Kidney (tissue), 14 donors: ENCODE results near the gene CD79B. TPM values are rescaled to one million over a fixed set of nuclear protein-coding genes. Genes with fewer than 3 reads are reported as not detected.
"Not testable (repeated sequence)": the region's sequence is repeated elsewhere in the genome, so short reads cannot be mapped to it uniquely, and the experiment has no call there.

Experiments
- DNase-seq, 5 donors: peaks; one replicate each; pipeline ENCODE4 v3.0.0-alpha.2; 2013 to 2020
- FAIRE-seq: peaks from 2 replicates; lab custom pipeline; 2012; peaks lifted over from hg19 to GRCh38; lab: Jason Lieb, UNC
- H3K27ac ChIP-seq, 2 donors: one replicate each; pipeline ENCODE4 v1.7.0; 2013; ENCODE audit warnings: low read depth in 2 of 2, low read length in 2 of 2, inconsistent platforms in 1 of 2
- H3K27me3 ChIP-seq: one replicate; pipeline ENCODE4 v1.7.1; 2013; ENCODE audit warnings: low read length, inconsistent platforms; ENCODE audit not compliant: control insufficient read depth, insufficient read depth
- H3K36me3 ChIP-seq, 3 donors: one replicate each; pipeline versions ENCODE4 v1.7.0 to v1.7.1; 2013; ENCODE audit warnings: low read length in 3 of 3, control low read depth in 1 of 3, inconsistent platforms in 1 of 3; ENCODE audit not compliant: insufficient read depth in 3 of 3, control insufficient read depth in 2 of 3
- H3K4me1 ChIP-seq, 3 donors: one replicate each; pipeline versions ENCODE4 v1.7.0 to v1.7.1; 2013; ENCODE audit warnings: low read length in 3 of 3, inconsistent platforms in 1 of 3, low read depth in 1 of 3; ENCODE audit not compliant: control insufficient read depth in 2 of 3, insufficient read depth in 2 of 3
- H3K4me3 ChIP-seq, 3 donors: one replicate each; pipeline versions ENCODE4 v1.7.0 to v1.8.1; 2013; ENCODE audit warnings: low read length in 3 of 3, control low read depth in 1 of 3, inconsistent platforms in 1 of 3
- H3K9ac ChIP-seq, 3 donors: one replicate each; pipeline versions ENCODE4 v1.7.0 to v1.7.1; 2013; ENCODE audit warnings: low read length in 3 of 3, control low read depth in 1 of 3, inconsistent platforms in 1 of 3
- H3K9me3 ChIP-seq, 3 donors: one replicate each; pipeline versions ENCODE4 v1.7.0 to v1.7.1; 2013; ENCODE audit warnings: low read length in 3 of 3, control low read depth in 1 of 3, inconsistent platforms in 1 of 3; ENCODE audit not compliant: control insufficient read depth in 2 of 3, insufficient read depth in 1 of 3
- intact Hi-C: fragments of 100-400 bp; cut with DNase I; formaldehyde crosslinking; loops from one replicate; pipeline ENCODE4 v1.11.1; 2022
- polyA plus RNA-seq: library from polyadenylated mRNA; stranded (reverse); fragments of 350-450 nt; fragmentation: Illumina TruSeq; extraction: RNeasy Lipid Tissue Mini Kit (QIAGEN cat#74804); gene quantifications from one replicate; pipeline ENCODE4 v1.2.3, GENCODE V29; 2014; ENCODE audit warnings: low read depth, low replicate concordance; ENCODE audit not compliant: insufficient read depth
- total RNA-seq: library from RNA; stranded (reverse); fragmentation: NEBNext Ultra II Directional; extraction: Animal tissue kit (Norgen Biotek cat#: 25700); gene quantifications from one replicate; pipeline ENCODE4 v1.2.1, GENCODE V29; 2021
- TF ChIP-seq, protein P1 (sequence below): IDR thresholded peaks from 3 replicates; pipeline ENCODE4 v1.5.1; 2012; ENCODE audit warnings: mild to moderate bottlenecking, moderate library complexity, borderline replicate concordance; ENCODE audit not compliant: insufficient read depth; ENCODE audit errors: extremely low read depth
- donor health status: control.
- donor health status: control.
- donor health status: control.
- donor health status: control.
- donor health status: control.
- donor health status: DM: yes; HTN: yes; CAD: no.
- donor health status: Normal renal cell carcinoma (clear cell type).

The CD79B gene
- total and polyA plus RNA-seq, 2 donors from 2014 or later: 5.2 to 11.4 TPM

- H3K9me3 ChIP-seq, intact Hi-C loops, FAIRE-seq, H3K36me3 ChIP-seq, H3K4me3 ChIP-seq, H3K9ac ChIP-seq, H3K4me1 ChIP-seq, H3K27ac ChIP-seq, DNase-seq, H3K27me3 ChIP-seq: not testable (repeated sequence)
These were observed 35.4 kb downstream of the CD79B start, which contains the start of gene CSH1 for GRCh38 chr17:63896524-63897354. Gene CSH1, minus strand, starts transcription at chr17:63896574. Its CDS starts 63 bp downstream, at chr17:63896511.

DNA sequence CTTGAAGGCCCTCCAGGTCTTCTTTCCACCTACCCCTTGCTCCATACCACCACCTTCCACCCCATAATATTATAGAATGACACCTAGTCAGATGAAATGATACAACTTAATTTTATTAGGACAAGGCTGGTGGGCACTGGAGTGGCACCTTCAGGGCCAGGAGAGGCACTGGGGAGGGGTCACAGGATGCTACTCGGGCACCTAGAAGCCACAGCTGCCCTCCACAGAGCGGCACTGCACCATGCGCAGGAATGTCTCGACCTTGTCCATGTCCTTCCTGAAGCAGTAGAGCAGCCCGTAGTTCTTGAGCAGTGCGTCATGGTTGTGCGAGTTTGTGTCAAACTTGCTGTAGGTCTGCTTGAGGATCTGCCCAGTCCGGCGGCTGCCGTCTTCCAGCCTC is 37.3 kb downstream of the CD79B start:
- DNase-seq, FAIRE-seq, intact Hi-C loops: not testable (repeated sequence)

GRCh38 chr17:63894021-63894420 is 38.1 kb downstream of the CD79B start:
- H3K36me3 ChIP-seq, H3K27me3 ChIP-seq, H3K9me3 ChIP-seq, H3K9ac ChIP-seq, H3K4me3 ChIP-seq, FAIRE-seq, H3K4me1 ChIP-seq, H3K27ac ChIP-seq, DNase-seq, intact Hi-C loops: not testable (repeated sequence)

More for the DNA sequence above, 37.3 kb downstream of the CD79B start:
- not testable (repeated sequence) for H3K9me3 ChIP-seq, H3K9ac ChIP-seq, H3K4me1 ChIP-seq, H3K27me3 ChIP-seq, H3K4me3 ChIP-seq, H3K27ac ChIP-seq, H3K36me3 ChIP-seq

DNA sequence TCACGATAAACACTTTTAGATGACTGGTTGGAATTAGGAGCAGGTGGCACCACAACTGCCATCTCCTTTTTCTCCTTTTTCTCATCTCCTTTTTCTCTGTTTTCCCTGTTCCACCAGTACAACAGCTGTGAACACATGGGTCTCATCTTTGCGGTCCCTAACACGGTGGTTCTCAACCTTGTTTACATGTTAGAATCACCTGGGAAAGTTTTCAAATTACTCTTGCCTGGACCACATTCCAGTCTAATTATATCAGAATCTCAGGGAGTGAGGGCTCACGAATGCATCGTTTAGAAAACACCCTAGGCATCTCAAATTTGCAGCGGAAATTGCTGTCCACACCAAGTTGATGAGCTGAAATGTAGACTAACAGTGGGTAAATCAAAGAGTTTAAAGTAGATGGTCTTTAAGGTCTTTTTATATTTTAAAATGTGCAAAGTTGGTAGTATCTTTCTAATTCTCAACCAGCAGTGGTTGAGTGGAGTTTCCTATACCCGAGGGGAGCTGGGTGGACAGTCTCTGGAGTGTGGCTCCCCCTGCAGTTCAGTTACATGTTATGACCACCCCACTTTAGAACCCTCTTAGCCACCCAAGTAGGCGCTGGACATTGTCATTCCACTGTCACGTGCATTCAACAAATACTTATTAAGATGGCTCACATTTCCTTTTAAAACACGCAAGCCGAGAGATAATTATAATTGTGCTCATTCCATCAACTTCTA is 39.7 kb downstream of the CD79B start:
- FAIRE-seq, H3K4me1 ChIP-seq, H3K27ac ChIP-seq, DNase-seq, H3K4me3 ChIP-seq, H3K9me3 ChIP-seq, intact Hi-C loops, H3K9ac ChIP-seq, H3K36me3 ChIP-seq, H3K27me3 ChIP-seq: not testable (repeated sequence)

GRCh38 chr17:63889026-63889848 is 42.9 kb downstream of the CD79B start:
- H3K9me3 ChIP-seq, H3K4me3 ChIP-seq, H3K27me3 ChIP-seq, FAIRE-seq, H3K36me3 ChIP-seq, H3K4me1 ChIP-seq, intact Hi-C loops, H3K27ac ChIP-seq, H3K9ac ChIP-seq: not testable (repeated sequence)
- DNase-seq: peak in 3 of 5 donors; percentile 43 to 68 (median 49)
- TF ChIP-seq, protein P1, sequence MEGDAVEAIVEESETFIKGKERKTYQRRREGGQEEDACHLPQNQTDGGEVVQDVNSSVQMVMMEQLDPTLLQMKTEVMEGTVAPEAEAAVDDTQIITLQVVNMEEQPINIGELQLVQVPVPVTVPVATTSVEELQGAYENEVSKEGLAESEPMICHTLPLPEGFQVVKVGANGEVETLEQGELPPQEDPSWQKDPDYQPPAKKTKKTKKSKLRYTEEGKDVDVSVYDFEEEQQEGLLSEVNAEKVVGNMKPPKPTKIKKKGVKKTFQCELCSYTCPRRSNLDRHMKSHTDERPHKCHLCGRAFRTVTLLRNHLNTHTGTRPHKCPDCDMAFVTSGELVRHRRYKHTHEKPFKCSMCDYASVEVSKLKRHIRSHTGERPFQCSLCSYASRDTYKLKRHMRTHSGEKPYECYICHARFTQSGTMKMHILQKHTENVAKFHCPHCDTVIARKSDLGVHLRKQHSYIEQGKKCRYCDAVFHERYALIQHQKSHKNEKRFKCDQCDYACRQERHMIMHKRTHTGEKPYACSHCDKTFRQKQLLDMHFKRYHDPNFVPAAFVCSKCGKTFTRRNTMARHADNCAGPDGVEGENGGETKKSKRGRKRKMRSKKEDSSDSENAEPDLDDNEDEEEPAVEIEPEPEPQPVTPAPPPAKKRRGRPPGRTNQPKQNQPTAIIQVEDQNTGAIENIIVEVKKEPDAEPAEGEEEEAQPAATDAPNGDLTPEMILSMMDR: peak; percentile 20

- H3K27ac ChIP-seq, FAIRE-seq, H3K4me1 ChIP-seq, DNase-seq, H3K27me3 ChIP-seq, H3K36me3 ChIP-seq, H3K9ac ChIP-seq, H3K4me3 ChIP-seq, H3K9me3 ChIP-seq, intact Hi-C loops: not testable (repeated sequence)
These were observed 47.0 kb downstream of the CD79B start for GRCh38 chr17:63885119-63885518.
